Neural cell (in vitro differentiated cells): ENCODE measurements around the gene VAV3. TPM values are rescaled to one million over a fixed set of nuclear protein-coding genes. Genes with fewer than 3 reads are reported as not detected.

ENCODE experiments used
- H2AFZ ChIP-seq: fragments of 200-600, 300-800 bp; sonication (generic), shearing (Covaris generic); 2 replicates; pipeline ENCODE4 v1.6.0; 2014; ENCODE audit warnings: low read depth, mild to moderate bottlenecking, antibody characterized with exemption, low read length, moderate library complexity
- H3F3A ChIP-seq: fragments of 200-600 bp; shearing (Covaris generic); 2 replicates; pipeline ENCODE4 v1.6.1; 2016; ENCODE audit warnings: mild to moderate bottlenecking, moderate library complexity, mixed read lengths, antibody characterized with exemption, low read length; ENCODE audit not compliant: insufficient read depth, poor library complexity, severe bottlenecking
- H3K27ac ChIP-seq: fragments of 200-600, 300-800 bp; sonication (generic), shearing (Covaris generic); 2 replicates; pipeline ENCODE4 v1.5.1; 2014; ENCODE audit warnings: mild to moderate bottlenecking, low read length, moderate library complexity
- H3K27me3 ChIP-seq: fragments of 300-800, 200-600 bp; sonication (generic), shearing (Covaris generic); 2 replicates; pipeline ENCODE4 v1.6.0; 2014; ENCODE audit warnings: mild to moderate bottlenecking, low read depth, low read length, moderate library complexity; ENCODE audit not compliant: insufficient read depth
- H3K36me3 ChIP-seq: fragments of 300-800, 200-600 bp; sonication (generic), shearing (Covaris generic); 2 replicates; pipeline ENCODE4 v1.5.1; 2014; ENCODE audit warnings: mild to moderate bottlenecking, antibody characterized with exemption, low read length, moderate library complexity; ENCODE audit not compliant: insufficient read depth
- H3K4me2 ChIP-seq: fragments of 300-800, 200-600 bp; sonication (generic), shearing (Covaris generic); 2 replicates; pipeline ENCODE4 v1.6.0; 2014; ENCODE audit warnings: mild to moderate bottlenecking, low read length
- H3K4me3 ChIP-seq: fragments of 300-800, 200-600 bp; sonication (generic), shearing (Covaris generic); 2 replicates; pipeline ENCODE4 v1.5.1; 2014; ENCODE audit warnings: mild to moderate bottlenecking, low read length, moderate library complexity
- H3K79me2 ChIP-seq: fragments of 200-600 bp; shearing (Covaris generic); replicated peaks from 2 replicates; pipeline ENCODE4 v1.6.0; 2014; ENCODE audit warnings: mild to moderate bottlenecking, low read length, moderate library complexity; ENCODE audit not compliant: insufficient read depth
- H3K9ac ChIP-seq: fragments of 300-800, 200-600 bp; sonication (generic), shearing (Covaris generic); 2 replicates; pipeline ENCODE4 v1.6.1; 2016; ENCODE audit warnings: mild to moderate bottlenecking, low read length, mixed read lengths
- H3K9me2 ChIP-seq: fragments of 200-600 bp; shearing (Covaris generic); 2 replicates; pipeline ENCODE4 v1.6.1; 2016; ENCODE audit warnings: mild to moderate bottlenecking, low read length, mixed read lengths; ENCODE audit not compliant: insufficient read depth
- H3K9me3 ChIP-seq: fragments of 200-600, 300-800 bp; sonication (generic), shearing (Covaris generic); 2 replicates; pipeline ENCODE4 v1.6.1; 2016; ENCODE audit warnings: mild to moderate bottlenecking, mixed run types, low read length, moderate library complexity, mixed read lengths
- H4K20me1 ChIP-seq: fragments of 200-600 bp; shearing (Covaris generic); 2 replicates; pipeline ENCODE4 v1.6.1; 2016; ENCODE audit warnings: mild to moderate bottlenecking, mixed run types; ENCODE audit not compliant: insufficient read depth
- EP300 ChIP-seq: fragments of 450-650 bp; conservative IDR thresholded peaks from 2 replicates; pipeline ENCODE4 v1.6.1; 2014; ENCODE audit warnings: antibody characterized with exemption, mild to moderate bottlenecking, moderate library complexity; ENCODE audit not compliant: poor library complexity, severe bottlenecking
- EZH2 ChIP-seq: fragments of 200-600, 300-800 bp; shearing (Covaris generic), sonication (generic); IDR thresholded peaks from 2 replicates; pipeline ENCODE4 v1.6.1; 2014; ENCODE audit warnings: antibody characterized with exemption, low read length, borderline replicate concordance, mild to moderate bottlenecking; ENCODE audit not compliant: insufficient read depth, poor library complexity, severe bottlenecking
- MXI1 ChIP-seq: fragments of 450-650 bp; conservative IDR thresholded peaks from 2 replicates; pipeline ENCODE4 v1.6.1; 2014; ENCODE audit warnings: antibody characterized with exemption, mild to moderate bottlenecking; ENCODE audit not compliant: poor library complexity, severe bottlenecking
- POLR2AphosphoS5 ChIP-seq: IDR thresholded peaks from 2 replicates; pipeline ENCODE4 v1.6.1; 2012
- RAD21 ChIP-seq: fragments of 450-650 bp; conservative IDR thresholded peaks from 2 replicates; pipeline ENCODE4 v1.6.1; 2014; ENCODE audit warnings: antibody characterized with exemption, mild to moderate bottlenecking, moderate library complexity
- SMC3 ChIP-seq: fragments of 450-650 bp; conservative IDR thresholded peaks from 2 replicates; pipeline ENCODE4 v1.6.1; 2014; ENCODE audit warnings: antibody characterized with exemption, mild to moderate bottlenecking, moderate library complexity; ENCODE audit not compliant: poor library complexity
- TAF1 ChIP-seq: IDR thresholded peaks from 2 replicates; pipeline ENCODE4 v1.6.1; 2012; ENCODE audit warnings: low read depth
- polyA plus RNA-seq: library from polyadenylated mRNA; depleted of rRNA; stranded (reverse); fragments of >200 nt; gene quantifications from 2 replicates; pipeline ENCODE4 v1.2.3, GENCODE V29; 2014
- TF ChIP-seq, protein P1 (sequence below): fragments of 450-650 bp; IDR thresholded peaks from 2 replicates; pipeline ENCODE4 v1.5.1; 2014; ENCODE audit warnings: antibody characterized with exemption, mild to moderate bottlenecking, moderate library complexity; ENCODE audit not compliant: poor library complexity, severe bottlenecking
- TF ChIP-seq, protein P2 (sequence below): IDR thresholded peaks from 2 replicates; pipeline ENCODE4 v1.6.1; 2012; ENCODE audit warnings: borderline replicate concordance

The VAV3 gene
- polyA plus RNA-seq, 1 donor from 2014 or later: 7.6 TPM

DNA sequence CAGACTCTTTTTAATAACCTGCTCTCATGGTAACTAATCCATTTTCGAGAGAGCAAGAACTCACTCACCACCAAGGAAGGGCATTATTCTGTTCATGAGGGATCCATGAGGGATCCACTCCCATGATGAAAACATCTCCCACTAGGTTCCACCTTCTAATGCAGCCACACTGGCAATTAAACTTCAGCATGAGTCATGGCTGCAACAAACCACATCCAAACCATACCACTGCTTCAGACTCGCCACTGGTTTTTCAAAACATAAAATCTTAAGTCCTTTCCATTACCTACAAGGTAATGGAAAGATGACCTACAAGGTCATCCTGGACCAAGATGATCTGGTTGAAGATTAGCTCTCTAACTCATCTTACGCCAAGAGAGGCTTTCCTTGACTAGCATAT is 405.1 kb downstream of the VAV3 start:
- H3K27me3 ChIP-seq: no peaks in the 10 kb centered on the region
- TF ChIP-seq, protein P1, sequence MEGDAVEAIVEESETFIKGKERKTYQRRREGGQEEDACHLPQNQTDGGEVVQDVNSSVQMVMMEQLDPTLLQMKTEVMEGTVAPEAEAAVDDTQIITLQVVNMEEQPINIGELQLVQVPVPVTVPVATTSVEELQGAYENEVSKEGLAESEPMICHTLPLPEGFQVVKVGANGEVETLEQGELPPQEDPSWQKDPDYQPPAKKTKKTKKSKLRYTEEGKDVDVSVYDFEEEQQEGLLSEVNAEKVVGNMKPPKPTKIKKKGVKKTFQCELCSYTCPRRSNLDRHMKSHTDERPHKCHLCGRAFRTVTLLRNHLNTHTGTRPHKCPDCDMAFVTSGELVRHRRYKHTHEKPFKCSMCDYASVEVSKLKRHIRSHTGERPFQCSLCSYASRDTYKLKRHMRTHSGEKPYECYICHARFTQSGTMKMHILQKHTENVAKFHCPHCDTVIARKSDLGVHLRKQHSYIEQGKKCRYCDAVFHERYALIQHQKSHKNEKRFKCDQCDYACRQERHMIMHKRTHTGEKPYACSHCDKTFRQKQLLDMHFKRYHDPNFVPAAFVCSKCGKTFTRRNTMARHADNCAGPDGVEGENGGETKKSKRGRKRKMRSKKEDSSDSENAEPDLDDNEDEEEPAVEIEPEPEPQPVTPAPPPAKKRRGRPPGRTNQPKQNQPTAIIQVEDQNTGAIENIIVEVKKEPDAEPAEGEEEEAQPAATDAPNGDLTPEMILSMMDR: no peak
- TF ChIP-seq EP300: no peak
- TF ChIP-seq, protein P2, sequence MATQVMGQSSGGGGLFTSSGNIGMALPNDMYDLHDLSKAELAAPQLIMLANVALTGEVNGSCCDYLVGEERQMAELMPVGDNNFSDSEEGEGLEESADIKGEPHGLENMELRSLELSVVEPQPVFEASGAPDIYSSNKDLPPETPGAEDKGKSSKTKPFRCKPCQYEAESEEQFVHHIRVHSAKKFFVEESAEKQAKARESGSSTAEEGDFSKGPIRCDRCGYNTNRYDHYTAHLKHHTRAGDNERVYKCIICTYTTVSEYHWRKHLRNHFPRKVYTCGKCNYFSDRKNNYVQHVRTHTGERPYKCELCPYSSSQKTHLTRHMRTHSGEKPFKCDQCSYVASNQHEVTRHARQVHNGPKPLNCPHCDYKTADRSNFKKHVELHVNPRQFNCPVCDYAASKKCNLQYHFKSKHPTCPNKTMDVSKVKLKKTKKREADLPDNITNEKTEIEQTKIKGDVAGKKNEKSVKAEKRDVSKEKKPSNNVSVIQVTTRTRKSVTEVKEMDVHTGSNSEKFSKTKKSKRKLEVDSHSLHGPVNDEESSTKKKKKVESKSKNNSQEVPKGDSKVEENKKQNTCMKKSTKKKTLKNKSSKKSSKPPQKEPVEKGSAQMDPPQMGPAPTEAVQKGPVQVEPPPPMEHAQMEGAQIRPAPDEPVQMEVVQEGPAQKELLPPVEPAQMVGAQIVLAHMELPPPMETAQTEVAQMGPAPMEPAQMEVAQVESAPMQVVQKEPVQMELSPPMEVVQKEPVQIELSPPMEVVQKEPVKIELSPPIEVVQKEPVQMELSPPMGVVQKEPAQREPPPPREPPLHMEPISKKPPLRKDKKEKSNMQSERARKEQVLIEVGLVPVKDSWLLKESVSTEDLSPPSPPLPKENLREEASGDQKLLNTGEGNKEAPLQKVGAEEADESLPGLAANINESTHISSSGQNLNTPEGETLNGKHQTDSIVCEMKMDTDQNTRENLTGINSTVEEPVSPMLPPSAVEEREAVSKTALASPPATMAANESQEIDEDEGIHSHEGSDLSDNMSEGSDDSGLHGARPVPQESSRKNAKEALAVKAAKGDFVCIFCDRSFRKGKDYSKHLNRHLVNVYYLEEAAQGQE: no peak
- TF ChIP-seq EZH2: no peak
- no peak for TF ChIP-seq POLR2AphosphoS5
- TF ChIP-seq TAF1: no peak
- TF ChIP-seq RAD21: no peak
- TF ChIP-seq SMC3: no peak
- no peak overlapping the region for H3K4me3 ChIP-seq

DNA sequence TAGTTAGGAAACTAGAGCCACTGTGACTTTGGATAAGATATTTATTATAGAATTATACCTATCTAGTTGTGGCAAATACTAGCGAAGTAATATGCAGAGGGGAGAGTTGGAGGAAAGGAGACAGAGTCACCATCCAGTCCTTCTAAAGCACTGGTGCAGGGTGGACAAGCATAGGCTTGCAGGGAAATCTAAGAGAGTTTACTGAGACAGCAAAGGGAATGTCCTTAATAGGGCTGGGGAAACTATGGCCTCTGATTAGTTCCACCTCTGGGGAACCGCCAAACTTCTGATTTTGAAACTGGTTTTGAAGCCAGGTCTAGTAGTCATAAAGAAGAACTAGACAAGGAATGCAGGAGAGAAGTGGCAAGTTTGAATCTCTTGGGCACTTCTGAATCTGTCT is 407.9 kb downstream of the VAV3 start:
- Histone ChIP-seq H3K9me3 (no peaks in the 10 kb centered on the region), H3K4me2 (no peak overlapping the region), H2AFZ (no peak overlapping the region), H3K9me2 (no peaks in the 10 kb centered on the region), H3K4me3 (no peak overlapping the region), H3F3A (no peaks in the 10 kb centered on the region), H4K20me1 (no peaks in the 10 kb centered on the region), H3K36me3 (no peaks in the 10 kb centered on the region), H3K79me2 (no peaks in the 10 kb centered on the region), H3K27me3 (no peaks in the 10 kb centered on the region), H3K9ac (no peak overlapping the region), H3K27ac (no peak overlapping the region)
- TF ChIP-seq, protein P2: no peak
- TF ChIP-seq SMC3 (no peak), EZH2 (no peak), MXI1 (no peak), POLR2AphosphoS5 (no peak), TAF1 (no peak), RAD21 (no peak), EP300 (no peak)
- TF ChIP-seq, protein P1: no peak

More for the DNA sequence above, 405.1 kb downstream of the VAV3 start:
- H3K36me3 ChIP-seq: no peaks in the 10 kb centered on the region
- no peaks in the 10 kb centered on the region for H3K79me2 ChIP-seq
- no peak overlapping the region for H3K4me2 ChIP-seq
- H3K9ac ChIP-seq: no peak overlapping the region
- no peak overlapping the region for H3K27ac ChIP-seq
- no peaks in the 10 kb centered on the region for H4K20me1 ChIP-seq
- H3K9me3 ChIP-seq: no peaks in the 10 kb centered on the region
- no peaks in the 10 kb centered on the region for H3F3A ChIP-seq
- no peak overlapping the region for H2AFZ ChIP-seq
- no peaks in the 10 kb centered on the region for H3K9me2 ChIP-seq
